WERI-Rb-1 (cell line): ENCODE data around the gene THAP3.
"Not testable (repeated sequence)": the region's sequence is repeated elsewhere in the genome, so short reads cannot be mapped to it uniquely, and the experiment has no call there.

Experiments
- DNase-seq: peaks from one replicate; pipeline ENCODE4 v3.0.0-alpha.2; 2020
- H3K27ac ChIP-seq: fragments of 250-450 bp; sonication (Bioruptor Pico); 2 replicates; pipeline ENCODE4 v1.5.1; 2020; ENCODE audit warnings: mild to moderate bottlenecking, moderate library complexity
- H3K27me3 ChIP-seq: fragments of 250-450 bp; sonication (Bioruptor Pico); 2 replicates; pipeline ENCODE4 v1.5.1; 2021; ENCODE audit warnings: mild to moderate bottlenecking, low read depth, moderate library complexity; ENCODE audit not compliant: insufficient read depth, severe bottlenecking
- H3K36me3 ChIP-seq: fragments of 250-450 bp; sonication (Bioruptor Pico); 2 replicates; pipeline ENCODE4 v1.5.1; 2020; ENCODE audit warnings: mild to moderate bottlenecking, moderate library complexity
- H3K4me3 ChIP-seq: 2 replicates; pipeline ENCODE4 v1.5.1; 2011; ENCODE audit warnings: low read depth, mild to moderate bottlenecking, control low read depth, low read length
- H3K9me3 ChIP-seq: fragments of 250-450 bp; sonication (Bioruptor Pico); 2 replicates; pipeline ENCODE4 v1.5.1; 2021; ENCODE audit warnings: mild to moderate bottlenecking, moderate library complexity; ENCODE audit not compliant: severe bottlenecking
- CTCF ChIP-seq: IDR thresholded peaks from 2 replicates; pipeline ENCODE4 v1.5.1; 2011; ENCODE audit warnings: low read depth, mild to moderate bottlenecking, control low read depth, inconsistent platforms, low read length

The THAP3 gene

GRCh38 chr1:6597777-6598131 is 26.9 kb upstream of the THAP3 start:
- H3K27ac ChIP-seq, result no peak overlapping the region
- peaks cover 70% of the 10 kb centered on the region for H3K36me3 ChIP-seq
- no peaks in the 10 kb centered on the region for H3K9me3 ChIP-seq
- TF ChIP-seq CTCF, result no peak
- H3K4me3 ChIP-seq, result no peak overlapping the region
- H3K27me3 ChIP-seq, result no peaks in the 10 kb centered on the region
- no peak for DNase-seq

GRCh38 chr1:6599141-6599975 is 25.3 kb upstream of the THAP3 start:
- H3K27ac ChIP-seq, result no peak overlapping the region
- TF ChIP-seq CTCF, result no peak
- peaks cover 54% of the 10 kb centered on the region for H3K36me3 ChIP-seq
- H3K4me3 ChIP-seq, result no peak overlapping the region
- no peak for DNase-seq
- no peaks in the 10 kb centered on the region for H3K9me3 ChIP-seq
- H3K27me3 ChIP-seq, result no peaks in the 10 kb centered on the region

GRCh38 chr1:6599991-6600390 is 24.7 kb upstream of the THAP3 start:
- peak overlapping the region; percentile 69 for H3K4me3 ChIP-seq
- H3K36me3 ChIP-seq, result peaks cover 49% of the 10 kb centered on the region
- not testable (repeated sequence) for H3K27me3 ChIP-seq, H3K9me3 ChIP-seq, DNase-seq
- H3K27ac ChIP-seq, result peak overlapping the region; percentile 74

- H3K36me3 ChIP-seq, result peaks cover 47% of the 10 kb centered on the region
- H3K4me3 ChIP-seq, result peak overlapping the region; percentile 69
- no peaks in the 10 kb centered on the region for H3K9me3 ChIP-seq
- no peaks in the 10 kb centered on the region for H3K27me3 ChIP-seq
- TF ChIP-seq CTCF, result no peak
- H3K27ac ChIP-seq, result peak overlapping the region; percentile 74
- peak; percentile 61 for DNase-seq
Measured at GRCh38 chr1:6600410-6601048, 24.1 kb upstream of the THAP3 start.

GRCh38 chr1:6601049-6601922 is 23.4 kb upstream of the THAP3 start:
- peak overlapping the region; percentile 74 for H3K27ac ChIP-seq
- no peak for DNase-seq
- peaks cover 40% of the 10 kb centered on the region for H3K36me3 ChIP-seq
- no peaks in the 10 kb centered on the region for H3K27me3 ChIP-seq
- H3K4me3 ChIP-seq, result peak overlapping the region; percentile 69
- TF ChIP-seq CTCF, result 0 out of 2 replicates have a peak, but pooled peaks have one; percentile 14
- H3K9me3 ChIP-seq, result no peaks in the 10 kb centered on the region
